ENCODE measurements around the gene PKM. TPM values are rescaled to one million over a fixed set of nuclear protein-coding genes. Genes with fewer than 3 reads are reported as not detected.

Gene PKM
- total RNA-seq, 1 donor from 2014 or later = 1,065 TPM

Other genes starting within 250 kb of the PKM start
- gene MYO9A, start 113.0 kb downstream of the PKM start, total RNA-seq = 32.7 TPM
- 6.3 TPM for gene SENP8, start 112.8 kb downstream of the PKM start, total RNA-seq
- not detected for gene GRAMD2A, start 33.4 kb downstream of the PKM start, total RNA-seq
- gene PARP6, start 41.4 kb upstream of the PKM start, total RNA-seq = 37.2 TPM
- 1.3 TPM for gene CELF6, start 89.0 kb upstream of the PKM start, total RNA-seq
- 58.7 TPM for gene HEXA, start 144.8 kb upstream of the PKM start, total RNA-seq
- not detected for gene TMEM202, start 167.1 kb upstream of the PKM start, total RNA-seq
- gene ARIH1, start 243.1 kb upstream of the PKM start, total RNA-seq = 176 TPM

Measured in Right ventricle myocardium superior (tissue), 1 donor.